ENCODE results near the gene HERC3. TPM values are rescaled to one million over a fixed set of nuclear protein-coding genes. Genes with fewer than 3 reads are reported as not detected.

The HERC3 gene
- total RNA-seq, 1 experiment from 2014 or later: 10.5 TPM

GRCh38 chr4:88697141-88697540 is 104.9 kb downstream of the HERC3 start:
- CTCF ChIA-PET: no interaction called here
- H3K4me1 Mint-ChIP-seq (ENCODE audit: low read depth, unreplicated experiment): no peaks in the 10 kb centered on the region
- no peak overlapping the region for H3K4me3 ChIP-seq (ENCODE audit: low read depth, low read length)
- no peaks in the 10 kb centered on the region for H3K4me1 ChIP-seq
- TF ChIP-seq CTCF (IDR thresholded peaks at IDR 0.05; ENCODE audit: insufficient read depth in 1 of 2, low read depth in 1 of 2, low read length in 1 of 2, severe bottlenecking in 1 of 2, unreplicated experiment in 1 of 2): no peak
- H3K27me3 Mint-ChIP-seq (ENCODE audit: insufficient read depth, unreplicated experiment): no peaks in the 10 kb centered on the region
- no peaks in the 10 kb centered on the region for H3K36me3 ChIP-seq (ENCODE audit: control insufficient read depth, insufficient read depth, low read length)
- intact Hi-C loops (cut with micrococcal nuclease; ENCODE audit: unreplicated experiment): no loop called here
- BruUV-seq (replicated peaks): no TSS peak
- no peaks in the 10 kb centered on the region for H3K9me3 ChIP-seq
- DNase-seq: no peak
- POLR2A ChIA-PET: no interaction called here
- H3K36me3 Mint-ChIP-seq (ENCODE audit: insufficient read depth, unreplicated experiment): peaks cover 6% of the 10 kb centered on the region
- H3K27ac Mint-ChIP-seq (ENCODE audit: unreplicated experiment): no peak overlapping the region
- H3K9me3 Mint-ChIP-seq (ENCODE audit: unreplicated experiment): no peaks in the 10 kb centered on the region
- no peak overlapping the region for H3K4me3 Mint-ChIP-seq (ENCODE audit: unreplicated experiment)
- no peaks in the 10 kb centered on the region for H3K27me3 ChIP-seq (replicated peaks; ENCODE audit: control insufficient read depth, insufficient read depth, low read length)

DNA sequence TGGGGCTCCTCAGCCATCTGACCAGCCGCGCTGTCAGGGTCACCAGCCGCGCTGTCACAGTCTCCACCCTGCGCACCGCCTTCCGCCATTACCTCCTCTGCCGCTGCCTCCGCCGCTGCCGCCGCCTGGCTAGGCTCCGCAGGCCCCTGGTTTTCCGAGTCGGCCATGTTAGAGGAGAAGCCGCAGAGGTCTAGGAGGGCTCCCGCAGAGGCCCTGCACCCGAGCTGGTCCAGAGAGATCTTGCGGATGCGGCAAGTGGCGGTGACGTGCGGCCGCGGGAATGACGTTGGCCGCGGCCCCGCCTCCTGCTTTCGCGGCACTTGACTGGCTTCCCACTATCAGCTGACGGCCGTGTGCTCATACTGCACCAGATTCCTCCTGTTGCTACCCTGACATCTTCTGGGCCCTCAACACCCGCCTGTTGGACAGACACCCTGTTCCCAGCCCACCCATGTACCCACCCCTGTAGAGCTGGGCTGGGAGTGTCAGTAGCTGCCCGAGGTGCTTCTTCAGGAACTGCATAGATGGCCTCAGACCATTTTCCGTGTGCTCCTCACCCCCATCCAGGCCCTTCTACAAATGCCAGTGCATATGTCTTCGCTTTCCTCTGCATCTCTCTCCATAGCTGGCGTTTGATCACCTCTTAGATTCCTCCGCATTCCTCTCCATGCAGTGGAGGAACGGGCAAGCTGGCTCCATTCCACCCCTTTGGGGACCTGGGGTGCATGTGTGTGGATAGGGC is 105.5 kb downstream of the HERC3 start, which contains the start of gene NAP1L5:
TSS of gene NAP1L5 (minus strand) at position 242 of the 742 bp plus-strand sequence. CDS start at position 167, 75 bp downstream.
- Histone ChIP-seq H3K36me3 (ENCODE audit: control insufficient read depth, insufficient read depth, low read length) (no peaks in the 10 kb centered on the region), H3K27me3 (replicated peaks; ENCODE audit: control insufficient read depth, insufficient read depth, low read length) (no peaks in the 10 kb centered on the region), H3K9me3 (no peaks in the 10 kb centered on the region), H3K4me3 (ENCODE audit: low read depth, low read length) (no peak within 1 kb of the TSS), H3K4me1 (no peaks in the 10 kb centered on the region)
- no peak within 1 kb of the TSS for H3K4me3 Mint-ChIP-seq (ENCODE audit: unreplicated experiment)
- BruUV-seq (replicated peaks): no TSS peak
- ChIA-PET CTCF (no interaction called here), POLR2A (no interaction called here)
- no peaks in the 10 kb centered on the region for H3K27me3 Mint-ChIP-seq (ENCODE audit: insufficient read depth, unreplicated experiment)
- H3K4me1 Mint-ChIP-seq (ENCODE audit: low read depth, unreplicated experiment): no peaks in the 10 kb centered on the region
- TF ChIP-seq CTCF (IDR thresholded peaks at IDR 0.05; ENCODE audit: insufficient read depth in 1 of 2, low read depth in 1 of 2, low read length in 1 of 2, severe bottlenecking in 1 of 2, unreplicated experiment in 1 of 2): no peak
- intact Hi-C loops (cut with micrococcal nuclease; ENCODE audit: unreplicated experiment): no loop called here
- H3K36me3 Mint-ChIP-seq (ENCODE audit: insufficient read depth, unreplicated experiment): peaks cover 6% of the 10 kb centered on the region
- no peak within 1 kb of the TSS for H3K27ac Mint-ChIP-seq (ENCODE audit: unreplicated experiment)
- H3K9me3 Mint-ChIP-seq (ENCODE audit: unreplicated experiment): no peaks in the 10 kb centered on the region
- no peak for DNase-seq

GRCh38 chr4:88698519-88698918 is 106.2 kb downstream of the HERC3 start:
- Histone ChIP-seq H3K36me3 (ENCODE audit: control insufficient read depth, insufficient read depth, low read length) (no peaks in the 10 kb centered on the region), H3K27me3 (replicated peaks; ENCODE audit: control insufficient read depth, insufficient read depth, low read length) (no peaks in the 10 kb centered on the region), H3K9me3 (no peaks in the 10 kb centered on the region), H3K4me1 (no peaks in the 10 kb centered on the region), H3K4me3 (ENCODE audit: low read depth, low read length) (no peak overlapping the region)
- POLR2A ChIA-PET: no interaction called here
- intact Hi-C loops (cut with micrococcal nuclease; ENCODE audit: unreplicated experiment): no loop called here
- H3K4me3 Mint-ChIP-seq (ENCODE audit: unreplicated experiment): no peak overlapping the region
- CTCF ChIA-PET: no interaction called here
- H3K36me3 Mint-ChIP-seq (ENCODE audit: insufficient read depth, unreplicated experiment): peaks cover 6% of the 10 kb centered on the region
- no peak overlapping the region for H3K27ac Mint-ChIP-seq (ENCODE audit: unreplicated experiment)
- H3K4me1 Mint-ChIP-seq (ENCODE audit: low read depth, unreplicated experiment): no peaks in the 10 kb centered on the region
- H3K9me3 Mint-ChIP-seq (ENCODE audit: unreplicated experiment): no peaks in the 10 kb centered on the region
- no peak for TF ChIP-seq CTCF (IDR thresholded peaks at IDR 0.05; ENCODE audit: insufficient read depth in 1 of 2, low read depth in 1 of 2, low read length in 1 of 2, severe bottlenecking in 1 of 2, unreplicated experiment in 1 of 2)
- no peak for DNase-seq
- no TSS peak for BruUV-seq (replicated peaks)
- no peaks in the 10 kb centered on the region for H3K27me3 Mint-ChIP-seq (ENCODE audit: insufficient read depth, unreplicated experiment)

Data from Caco-2 (cell line).